Peyer's patch (tissue), 4 donors: ENCODE data around the gene BAD. TPM values are rescaled to one million over a fixed set of nuclear protein-coding genes. Genes with fewer than 3 reads are reported as not detected.

Source experiments
- DNase-seq, 3 donors: peaks; one replicate each; pipeline ENCODE4 v3.0.0-alpha.2; 2017 to 2019
- H3K27ac ChIP-seq, 4 donors: fragments of 200-600 bp; sonication (generic); one replicate each; pipeline ENCODE4 v1.5.1; 2016 to 2019
- H3K27me3 ChIP-seq, 2 donors: fragments of 200-600 bp; sonication (generic); one replicate each; pipeline ENCODE4 v1.5.1; 2019
- H3K36me3 ChIP-seq, 3 donors: fragments of 200-600 bp; sonication (generic); one replicate each; pipeline ENCODE4 v1.5.1; 2016 to 2019
- H3K4me1 ChIP-seq, 4 donors: fragments of 200-600 bp; sonication (generic); one replicate each; pipeline ENCODE4 v1.5.1; 2016 to 2019
- H3K4me3 ChIP-seq, 4 donors: fragments of 200-600 bp; sonication (generic); 1 replicate in 3 of 4; 2 replicates in 1 of 4; pipeline ENCODE4 v1.5.1; 2016 to 2019; ENCODE audit warnings: mild to moderate bottlenecking in 1 of 4
- H3K9me3 ChIP-seq, 4 donors: fragments of 200-600 bp; sonication (generic); one replicate each; pipeline ENCODE4 v1.5.1; 2016 to 2019; ENCODE audit warnings: mild to moderate bottlenecking in 1 of 4
- POLR2A ChIP-seq, 2 donors: fragments of 450-650 bp; IDR thresholded peaks; one replicate each; pipeline ENCODE4 v1.5.1; 2017; ENCODE audit warnings: antibody characterized with exemption in 2 of 2, mild to moderate bottlenecking in 2 of 2, moderate library complexity in 2 of 2
- total RNA-seq, 4 donors: library from RNA; depleted of rRNA; stranded (reverse); fragments of >200 nt; gene quantifications; one replicate each; pipeline ENCODE4 v1.1.0, GENCODE V29; 2016
- TF ChIP-seq, protein P1 (sequence below), 6 experiments: fragments of 450-650 bp in 4 of 6; fragments of 200-600 bp in 2 of 6; sonication (generic) in 1 of 6; IDR thresholded peaks; one replicate each; pipeline ENCODE4 v1.5.1; 2017 to 2019; ENCODE audit warnings: antibody characterized with exemption in 6 of 6, mild to moderate bottlenecking in 3 of 6, moderate library complexity in 1 of 6

BAD gene
- total RNA-seq, 4 donors from 2014 or later, result 57.4 to 91.8 (median 63.7) TPM

DNA sequence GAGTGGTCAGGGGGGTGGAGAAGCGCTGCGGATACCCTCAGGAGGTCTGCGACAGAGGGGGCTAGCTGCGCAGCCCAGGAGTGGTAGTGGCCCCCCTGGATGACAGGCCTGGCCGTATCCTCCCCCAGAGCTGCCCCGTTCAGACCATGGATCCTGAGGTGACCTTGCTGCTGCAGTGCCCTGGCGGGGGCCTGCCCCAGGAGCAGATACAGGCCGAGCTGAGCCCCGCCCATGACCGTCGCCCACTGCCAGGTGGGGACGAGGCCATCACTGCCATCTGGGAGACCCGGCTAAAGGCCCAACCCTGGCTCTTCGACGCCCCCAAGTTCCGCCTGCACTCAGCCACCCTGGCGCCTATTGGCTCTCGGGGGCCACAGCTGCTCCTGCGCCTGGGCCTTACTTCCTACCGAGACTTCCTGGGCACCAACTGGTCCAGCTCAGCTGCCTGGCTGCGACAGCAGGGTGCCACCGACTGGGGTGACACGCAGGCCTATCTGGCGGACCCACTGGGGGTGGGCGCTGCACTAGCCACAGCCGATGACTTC, 57.9 kb downstream of the BAD start:
- Histone ChIP-seq H3K27ac (peak overlapping the region; percentile 86 to 97 (median 92)), H3K9me3 (no peaks in the 10 kb centered on the region), H3K36me3 (peaks cover 0 to 10% (median 0%) of the 10 kb centered on the region in 3 donors), H3K27me3 (no peaks in the 10 kb centered on the region), H3K4me1 (peaks cover 0 to 41% (median 13%) of the 10 kb centered on the region in 4 donors), H3K4me3 (peak overlapping the region; percentile 67 to 87 (median 76))
- peak; percentile 77 to 89 (median 85) for DNase-seq
- TF ChIP-seq, protein P1, sequence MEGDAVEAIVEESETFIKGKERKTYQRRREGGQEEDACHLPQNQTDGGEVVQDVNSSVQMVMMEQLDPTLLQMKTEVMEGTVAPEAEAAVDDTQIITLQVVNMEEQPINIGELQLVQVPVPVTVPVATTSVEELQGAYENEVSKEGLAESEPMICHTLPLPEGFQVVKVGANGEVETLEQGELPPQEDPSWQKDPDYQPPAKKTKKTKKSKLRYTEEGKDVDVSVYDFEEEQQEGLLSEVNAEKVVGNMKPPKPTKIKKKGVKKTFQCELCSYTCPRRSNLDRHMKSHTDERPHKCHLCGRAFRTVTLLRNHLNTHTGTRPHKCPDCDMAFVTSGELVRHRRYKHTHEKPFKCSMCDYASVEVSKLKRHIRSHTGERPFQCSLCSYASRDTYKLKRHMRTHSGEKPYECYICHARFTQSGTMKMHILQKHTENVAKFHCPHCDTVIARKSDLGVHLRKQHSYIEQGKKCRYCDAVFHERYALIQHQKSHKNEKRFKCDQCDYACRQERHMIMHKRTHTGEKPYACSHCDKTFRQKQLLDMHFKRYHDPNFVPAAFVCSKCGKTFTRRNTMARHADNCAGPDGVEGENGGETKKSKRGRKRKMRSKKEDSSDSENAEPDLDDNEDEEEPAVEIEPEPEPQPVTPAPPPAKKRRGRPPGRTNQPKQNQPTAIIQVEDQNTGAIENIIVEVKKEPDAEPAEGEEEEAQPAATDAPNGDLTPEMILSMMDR (IDR thresholded peaks at IDR 0.05), result peak in 1 of 6 experiments; percentile 8
- no peak for TF ChIP-seq POLR2A (IDR thresholded peaks at IDR 0.05)

DNA sequence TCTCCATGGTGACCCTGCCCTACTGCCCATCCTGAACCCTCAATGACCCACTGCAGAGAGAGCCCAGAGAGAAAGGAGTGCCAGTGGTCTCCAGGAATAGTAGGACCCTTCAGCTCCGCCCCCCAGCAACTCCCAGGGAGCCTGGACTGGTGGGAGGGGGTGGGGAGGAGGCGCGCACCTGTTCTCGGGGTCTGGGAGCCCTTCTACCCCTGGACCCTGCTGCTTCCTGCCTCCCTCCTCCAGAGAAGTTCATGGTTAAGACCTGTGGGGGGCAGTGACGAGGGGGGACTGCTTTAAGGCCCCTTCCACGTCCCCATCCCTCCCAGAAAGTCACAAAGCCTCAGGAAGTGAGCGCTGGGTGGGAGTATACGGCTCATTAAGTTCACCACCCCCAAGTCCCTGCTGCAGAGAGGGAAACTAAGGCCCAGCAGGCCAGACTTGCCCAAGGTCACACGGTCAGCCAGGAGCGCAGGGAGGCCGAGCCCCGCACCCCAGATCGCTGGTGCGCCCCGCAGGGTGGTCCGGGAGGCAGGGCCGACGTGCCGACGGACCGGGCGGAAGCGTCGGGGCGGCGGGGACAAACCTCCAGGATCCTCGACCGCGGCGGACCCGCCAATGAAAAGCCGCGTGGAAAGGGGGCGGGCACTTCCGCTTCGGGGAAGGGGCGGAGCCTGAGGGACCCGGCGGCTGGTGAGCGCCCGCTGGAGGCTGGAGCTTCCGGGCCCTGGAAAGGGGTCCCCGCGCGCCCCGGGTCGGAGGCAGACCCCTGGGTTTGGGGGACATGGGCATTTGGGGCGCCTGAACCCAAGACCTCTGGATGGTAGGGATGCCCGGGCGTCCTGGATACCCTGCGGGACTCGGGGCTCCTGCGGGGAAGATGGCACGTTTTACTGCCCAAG, 58.6 kb downstream of the BAD start, which contains the start of the genes NUDT22 and TRPT1:
Gene NUDT22 (plus strand): TSS at position 667 of the 899 bp plus-strand sequence. CDS start 379 bp downstream, outside the sequence.
Gene TRPT1 (minus strand): TSS at position 579 of the 899 bp plus-strand sequence. CDS start 326 bp downstream, at position 253.
- Histone ChIP-seq H3K27me3 (no peaks in the 10 kb centered on the region), H3K9me3 (no peaks in the 10 kb centered on the region), H3K4me1 (peaks cover 0 to 37% (median 12%) of the 10 kb centered on the region in 4 donors), H3K27ac (peak within 1 kb of the TSS; percentile 86 to 97 (median 92)), H3K36me3 (peaks cover 0 to 18% (median 0%) of the 10 kb centered on the region in 3 donors), H3K4me3 (peak within 1 kb of the TSS; percentile 67 to 87 (median 76))
- peak; percentile 92 to 97 (median 97) for DNase-seq
- TF ChIP-seq, protein P1 (IDR thresholded peaks at IDR 0.05), result peak in 1 of 6 experiments; percentile 3
- TF ChIP-seq POLR2A (IDR thresholded peaks at IDR 0.05), result peak; percentile 90 to 91

DNA sequence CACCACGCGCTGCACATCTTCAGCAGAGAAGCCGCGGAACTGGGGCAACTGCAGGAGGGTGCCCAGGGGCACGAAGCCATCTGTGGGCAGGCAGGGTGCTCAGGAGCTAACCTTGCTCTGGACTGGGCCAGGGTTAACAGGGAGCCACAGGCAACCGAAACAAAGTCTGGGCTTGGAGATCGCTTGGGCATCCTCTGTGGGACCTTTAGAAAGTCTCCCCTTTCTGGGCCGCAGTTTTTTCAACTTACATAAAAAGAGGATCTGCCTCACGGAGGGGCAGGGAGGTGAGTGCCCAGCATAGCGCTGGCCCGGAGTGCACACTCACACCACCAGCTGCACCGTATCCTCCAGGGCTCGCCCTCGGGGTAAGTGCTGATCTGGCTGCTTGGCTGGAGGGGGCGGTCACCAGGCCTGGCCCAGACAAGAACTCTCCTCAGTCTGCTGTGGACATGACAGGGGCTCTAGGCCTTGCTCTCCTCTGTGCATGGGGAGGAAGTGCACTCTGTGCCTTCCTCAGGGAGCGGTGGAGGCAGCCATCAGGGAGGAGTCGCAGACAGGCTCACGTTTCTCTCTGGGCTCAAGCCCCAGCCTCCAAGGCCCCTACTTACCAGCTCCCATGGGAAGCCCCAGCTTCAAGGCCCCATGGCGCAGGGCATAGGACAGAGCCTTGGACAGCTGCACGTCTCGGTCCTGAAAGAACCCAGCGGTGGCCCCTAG, 59.4 kb downstream of the BAD start:
- TF ChIP-seq, protein P1 (IDR thresholded peaks at IDR 0.05), result no peak
- TF ChIP-seq POLR2A (IDR thresholded peaks at IDR 0.05), result no peak
- DNase-seq, result no peak
- peaks cover 0 to 37% (median 12%) of the 10 kb centered on the region in 4 donors for H3K4me1 ChIP-seq
- peaks cover 0 to 26% (median 0%) of the 10 kb centered on the region in 3 donors for H3K36me3 ChIP-seq
- H3K4me3 ChIP-seq, result peak overlapping the region; percentile 67 to 87 (median 76)
- no peaks in the 10 kb centered on the region for H3K9me3 ChIP-seq
- H3K27me3 ChIP-seq, result no peaks in the 10 kb centered on the region
- peak overlapping the region; percentile 86 to 97 (median 92) for H3K27ac ChIP-seq

DNA sequence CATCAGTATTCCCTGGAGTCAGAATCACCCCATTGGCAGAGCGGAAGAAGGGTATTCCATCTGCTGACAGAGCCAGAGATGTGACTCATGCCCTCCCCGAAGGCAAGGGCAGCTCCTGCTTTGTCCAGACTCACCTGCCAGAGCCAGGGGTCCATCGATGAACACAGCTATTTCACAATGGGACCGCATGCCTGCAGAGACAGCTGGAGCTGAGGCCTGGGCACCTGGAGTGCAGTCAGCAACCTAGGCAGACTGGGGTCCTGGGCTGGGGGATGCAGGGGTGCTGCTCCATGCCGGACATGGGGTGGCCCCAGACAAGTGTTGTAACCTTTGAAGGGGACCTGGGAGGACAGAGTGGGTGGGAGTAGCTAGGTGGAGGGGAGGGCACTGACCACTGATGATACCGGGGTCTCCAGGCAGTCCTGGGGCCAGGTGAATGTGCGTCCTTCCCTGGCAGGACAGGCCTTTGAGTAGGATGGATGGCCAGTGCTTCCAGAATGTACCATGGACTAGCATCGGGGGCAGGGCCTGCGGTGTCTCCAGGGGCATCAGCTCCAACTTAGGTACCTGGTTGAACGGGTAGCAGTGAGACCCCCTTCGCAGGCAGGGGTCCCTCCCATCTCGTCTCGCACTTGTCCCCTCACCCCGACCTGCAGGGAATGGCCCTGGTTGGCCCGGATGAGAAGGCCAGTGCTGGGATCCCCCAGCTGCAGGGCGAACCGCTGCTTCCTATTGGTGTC, 60.1 kb downstream of the BAD start:
- peaks cover 0 to 31% (median 9%) of the 10 kb centered on the region in 4 donors for H3K4me1 ChIP-seq
- peak in 1 of 3 donors; percentile 44 for DNase-seq

More for the DNA sequence above, 60.1 kb downstream of the BAD start:
- Histone ChIP-seq H3K4me3 (no peak overlapping the region), H3K27me3 (no peaks in the 10 kb centered on the region), H3K27ac (peak overlapping the region in 1 of 4 donors; percentile 97), H3K9me3 (no peaks in the 10 kb centered on the region), H3K36me3 (peaks cover 0 to 33% (median 0%) of the 10 kb centered on the region in 3 donors)
- TF ChIP-seq POLR2A (IDR thresholded peaks at IDR 0.05), result no peak
- TF ChIP-seq, protein P1 (IDR thresholded peaks at IDR 0.05), result no peak
